ENCODE data around the gene XDH. TPM values are rescaled to one million over a fixed set of nuclear protein-coding genes. Genes with fewer than 3 reads are reported as not detected.

XDH gene
- polyA plus RNA-seq, 1 of the 3 experiments (the other 2 are of a cell fraction): 0.33 TPM

- TF ChIP-seq GABPA (IDR thresholded peaks at IDR 0.05; ENCODE audit: low read depth) (no peak), SIN3A (IDR thresholded peaks at IDR 0.05; ENCODE audit: borderline replicate concordance, low read depth, low read length) (no peak), TCF12 (IDR thresholded peaks at IDR 0.05) (peak; percentile 40), MAX (IDR thresholded peaks at IDR 0.05; ENCODE audit: low read depth) (no peak), TEAD4 (IDR thresholded peaks at IDR 0.05; ENCODE audit: borderline replicate concordance, insufficient read depth) (no peak), USF2 (IDR thresholded peaks at IDR 0.05; ENCODE audit: borderline replicate concordance, low read depth, low read length) (no peak), FOXM1 (IDR thresholded peaks at IDR 0.05; ENCODE audit: low read depth) (no peak), FOXJ3 (CRISPR knock-in tag; IDR thresholded peaks at IDR 0.05) (no peak), JUND (IDR thresholded peaks at IDR 0.05) (peak; percentile 18; the same call in 1 of the 2 replicates), MXI1 (IDR thresholded peaks at IDR 0.05; ENCODE audit: low read depth, low read length) (no peak), CHD2 (IDR thresholded peaks at IDR 0.05; ENCODE audit: low read length, partially characterized antibody) (no peak), MEF2A (IDR thresholded peaks at IDR 0.05; ENCODE audit: borderline replicate concordance, low read depth) (peak; percentile 44; the same call in 1 of the 2 replicates)
- TF ChIP-seq, protein P1, sequence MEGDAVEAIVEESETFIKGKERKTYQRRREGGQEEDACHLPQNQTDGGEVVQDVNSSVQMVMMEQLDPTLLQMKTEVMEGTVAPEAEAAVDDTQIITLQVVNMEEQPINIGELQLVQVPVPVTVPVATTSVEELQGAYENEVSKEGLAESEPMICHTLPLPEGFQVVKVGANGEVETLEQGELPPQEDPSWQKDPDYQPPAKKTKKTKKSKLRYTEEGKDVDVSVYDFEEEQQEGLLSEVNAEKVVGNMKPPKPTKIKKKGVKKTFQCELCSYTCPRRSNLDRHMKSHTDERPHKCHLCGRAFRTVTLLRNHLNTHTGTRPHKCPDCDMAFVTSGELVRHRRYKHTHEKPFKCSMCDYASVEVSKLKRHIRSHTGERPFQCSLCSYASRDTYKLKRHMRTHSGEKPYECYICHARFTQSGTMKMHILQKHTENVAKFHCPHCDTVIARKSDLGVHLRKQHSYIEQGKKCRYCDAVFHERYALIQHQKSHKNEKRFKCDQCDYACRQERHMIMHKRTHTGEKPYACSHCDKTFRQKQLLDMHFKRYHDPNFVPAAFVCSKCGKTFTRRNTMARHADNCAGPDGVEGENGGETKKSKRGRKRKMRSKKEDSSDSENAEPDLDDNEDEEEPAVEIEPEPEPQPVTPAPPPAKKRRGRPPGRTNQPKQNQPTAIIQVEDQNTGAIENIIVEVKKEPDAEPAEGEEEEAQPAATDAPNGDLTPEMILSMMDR (IDR thresholded peaks at IDR 0.05): no peak
- TF ChIP-seq, protein P2, sequence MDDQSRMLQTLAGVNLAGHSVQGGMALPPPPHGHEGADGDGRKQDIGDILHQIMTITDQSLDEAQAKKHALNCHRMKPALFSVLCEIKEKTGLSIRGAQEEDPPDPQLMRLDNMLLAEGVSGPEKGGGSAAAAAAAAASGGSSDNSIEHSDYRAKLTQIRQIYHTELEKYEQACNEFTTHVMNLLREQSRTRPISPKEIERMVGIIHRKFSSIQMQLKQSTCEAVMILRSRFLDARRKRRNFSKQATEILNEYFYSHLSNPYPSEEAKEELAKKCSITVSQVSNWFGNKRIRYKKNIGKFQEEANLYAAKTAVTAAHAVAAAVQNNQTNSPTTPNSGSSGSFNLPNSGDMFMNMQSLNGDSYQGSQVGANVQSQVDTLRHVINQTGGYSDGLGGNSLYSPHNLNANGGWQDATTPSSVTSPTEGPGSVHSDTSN (IDR thresholded peaks at IDR 0.05): peak; percentile 16; the same call in 1 of the 2 replicates
Measured at GRCh38 chr2:31296641-31297287, 117.8 kb downstream of the XDH start (continued).

DNA sequence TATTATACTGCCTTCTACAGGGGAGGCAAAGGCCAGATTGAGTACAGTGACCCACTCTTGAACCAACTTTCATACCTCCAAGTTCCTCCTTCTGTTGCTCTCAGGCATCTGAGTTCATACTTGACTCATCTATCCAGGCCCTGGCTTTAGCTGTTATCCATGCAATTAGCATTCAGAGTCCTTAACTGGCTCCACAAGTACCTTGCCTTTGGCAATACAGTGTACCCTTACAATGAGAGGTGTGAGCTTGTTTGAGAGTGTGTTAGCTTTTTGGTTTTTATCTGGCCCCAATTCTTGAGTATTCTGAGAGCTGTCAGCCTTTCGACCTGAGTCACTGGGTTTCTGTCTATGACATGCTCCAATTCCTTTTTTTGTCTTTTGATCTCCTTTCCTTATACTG is 120.3 kb downstream of the XDH start:
- no peak overlapping the region for H3K4me3 ChIP-seq (ENCODE audit: low read depth in 2 of 2, low read length in 1 of 2)
- peaks cover 17% of the 10 kb centered on the region for H3F3A ChIP-seq (replicated peaks; ENCODE audit: insufficient read depth)
- no peak for DNase-seq
- ChIA-PET CTCF (interaction anchor here (9.5 kb wide), 1 partner anchor 40 kb away, joined by 53 read pairs; no protein-coding TSS in a partner anchor), POLR2A (interaction anchor here (0.7 kb wide), 1 partner anchor 89 kb away, joined by 5 read pairs; no protein-coding TSS in a partner anchor)
- no peak overlapping the region for H3K9ac ChIP-seq
- WGBS (ENCODE audit: low lambda C conversion rate): 63% methylated on average over 1 of the region's 1 CpG
- no peaks in the 10 kb centered on the region for H3K36me3 ChIP-seq (replicated peaks in 1 of 2; ENCODE audit: control insufficient read depth in 1 of 2, insufficient read depth in 2 of 2, low read length in 1 of 2)
- H3K4me1 ChIP-seq (ENCODE audit: control insufficient read depth in 1 of 2, insufficient read depth in 2 of 2, low read depth in 1 of 2, low read length in 1 of 2): peaks cover 17 to 22% of the 10 kb centered on the region in 2 experiments
- H3K79me2 ChIP-seq (ENCODE audit: insufficient read depth): no peaks in the 10 kb centered on the region
- H3K9me2 ChIP-seq: no peaks in the 10 kb centered on the region
- no peak overlapping the region for H3K4me2 ChIP-seq
- no peak overlapping the region for H3K27ac ChIP-seq (ENCODE audit: low read depth in 2 of 2, low read length in 1 of 2)
- H2AFZ ChIP-seq (ENCODE audit: low read depth): no peak overlapping the region
- H3K27me3 ChIP-seq (ENCODE audit: insufficient read depth): no peaks in the 10 kb centered on the region
- no peaks in the 10 kb centered on the region for H3K9me3 ChIP-seq
- no peaks in the 10 kb centered on the region for H4K20me1 ChIP-seq (ENCODE audit: insufficient read depth)
- TF ChIP-seq GATA2 (CRISPR knock-in tag; IDR thresholded peaks at IDR 0.05): no peak
- TF ChIP-seq MEF2A (IDR thresholded peaks at IDR 0.05; ENCODE audit: borderline replicate concordance, low read depth): no peak
- TF ChIP-seq SIN3A (IDR thresholded peaks at IDR 0.05; ENCODE audit: borderline replicate concordance, low read depth, low read length): no peak
- TF ChIP-seq ELF1 (IDR thresholded peaks at IDR 0.05): no peak
- no peak for TF ChIP-seq NFIC (IDR thresholded peaks at IDR 0.05; ENCODE audit: borderline replicate concordance)
- TF ChIP-seq MXI1 (IDR thresholded peaks at IDR 0.05; ENCODE audit: low read depth, low read length): no peak
- no peak for TF ChIP-seq USF2 (IDR thresholded peaks at IDR 0.05; ENCODE audit: borderline replicate concordance, low read depth, low read length)
- TF ChIP-seq, protein P1 (IDR thresholded peaks at IDR 0.05): no peak
- TF ChIP-seq, protein P3, sequence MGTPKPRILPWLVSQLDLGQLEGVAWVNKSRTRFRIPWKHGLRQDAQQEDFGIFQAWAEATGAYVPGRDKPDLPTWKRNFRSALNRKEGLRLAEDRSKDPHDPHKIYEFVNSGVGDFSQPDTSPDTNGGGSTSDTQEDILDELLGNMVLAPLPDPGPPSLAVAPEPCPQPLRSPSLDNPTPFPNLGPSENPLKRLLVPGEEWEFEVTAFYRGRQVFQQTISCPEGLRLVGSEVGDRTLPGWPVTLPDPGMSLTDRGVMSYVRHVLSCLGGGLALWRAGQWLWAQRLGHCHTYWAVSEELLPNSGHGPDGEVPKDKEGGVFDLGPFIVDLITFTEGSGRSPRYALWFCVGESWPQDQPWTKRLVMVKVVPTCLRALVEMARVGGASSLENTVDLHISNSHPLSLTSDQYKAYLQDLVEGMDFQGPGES (IDR thresholded peaks at IDR 0.05; ENCODE audit: low read depth, low read length): no peak
- TF ChIP-seq, protein P4, sequence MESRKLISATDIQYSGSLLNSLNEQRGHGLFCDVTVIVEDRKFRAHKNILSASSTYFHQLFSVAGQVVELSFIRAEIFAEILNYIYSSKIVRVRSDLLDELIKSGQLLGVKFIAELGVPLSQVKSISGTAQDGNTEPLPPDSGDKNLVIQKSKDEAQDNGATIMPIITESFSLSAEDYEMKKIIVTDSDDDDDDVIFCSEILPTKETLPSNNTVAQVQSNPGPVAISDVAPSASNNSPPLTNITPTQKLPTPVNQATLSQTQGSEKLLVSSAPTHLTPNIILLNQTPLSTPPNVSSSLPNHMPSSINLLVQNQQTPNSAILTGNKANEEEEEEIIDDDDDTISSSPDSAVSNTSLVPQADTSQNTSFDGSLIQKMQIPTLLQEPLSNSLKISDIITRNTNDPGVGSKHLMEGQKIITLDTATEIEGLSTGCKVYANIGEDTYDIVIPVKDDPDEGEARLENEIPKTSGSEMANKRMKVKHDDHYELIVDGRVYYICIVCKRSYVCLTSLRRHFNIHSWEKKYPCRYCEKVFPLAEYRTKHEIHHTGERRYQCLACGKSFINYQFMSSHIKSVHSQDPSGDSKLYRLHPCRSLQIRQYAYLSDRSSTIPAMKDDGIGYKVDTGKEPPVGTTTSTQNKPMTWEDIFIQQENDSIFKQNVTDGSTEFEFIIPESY (IDR thresholded peaks at IDR 0.05; ENCODE audit: borderline replicate concordance, low read depth): no peak

Data from SK-N-SH (cell line).